GM12891 (cell line): ENCODE measurements around the gene SLC6A13.
"Not testable (repeated sequence)": the region's sequence is repeated elsewhere in the genome, so short reads cannot be mapped to it uniquely, and the experiment has no call there.

Source experiments
- DNase-seq: peaks from one replicate; pipeline ENCODE4 v3.0.0; 2011; ENCODE audit warnings: low spot score; ENCODE audit not compliant: insufficient read length
- FAIRE-seq: peaks from 2 replicates; lab custom pipeline; 2011; peaks lifted over from hg19 to GRCh38; lab: Jason Lieb, UNC
- PAX5 ChIP-seq: IDR thresholded peaks from 2 replicates; pipeline ENCODE4 v1.6.1; 2011; ENCODE audit warnings: low read length, moderate library complexity, mild to moderate bottlenecking; ENCODE audit not compliant: insufficient read depth, severe bottlenecking
- POLR2A ChIP-seq: IDR thresholded peaks from 2 replicates; pipeline ENCODE4 v1.6.1; 2011; ENCODE audit warnings: low read depth, low read length, control low read depth
- POLR2AphosphoS5 ChIP-seq: IDR thresholded peaks from 2 replicates; pipeline ENCODE4 v1.6.1; 2011; ENCODE audit warnings: low read depth, low read length, control low read depth
- POU2F2 ChIP-seq: IDR thresholded peaks from 2 replicates; pipeline ENCODE4 v1.6.1; 2011; ENCODE audit warnings: low read depth, mild to moderate bottlenecking, control low read depth, low read length, moderate library complexity
- SPI1 ChIP-seq: IDR thresholded peaks from 2 replicates; pipeline ENCODE4 v1.6.1; 2011; ENCODE audit warnings: low read depth, low read length, control low read depth
- TAF1 ChIP-seq: IDR thresholded peaks from 2 replicates; pipeline ENCODE4 v1.6.1; 2011; ENCODE audit warnings: low read depth, low read length, control low read depth

SLC6A13 gene

DNA sequence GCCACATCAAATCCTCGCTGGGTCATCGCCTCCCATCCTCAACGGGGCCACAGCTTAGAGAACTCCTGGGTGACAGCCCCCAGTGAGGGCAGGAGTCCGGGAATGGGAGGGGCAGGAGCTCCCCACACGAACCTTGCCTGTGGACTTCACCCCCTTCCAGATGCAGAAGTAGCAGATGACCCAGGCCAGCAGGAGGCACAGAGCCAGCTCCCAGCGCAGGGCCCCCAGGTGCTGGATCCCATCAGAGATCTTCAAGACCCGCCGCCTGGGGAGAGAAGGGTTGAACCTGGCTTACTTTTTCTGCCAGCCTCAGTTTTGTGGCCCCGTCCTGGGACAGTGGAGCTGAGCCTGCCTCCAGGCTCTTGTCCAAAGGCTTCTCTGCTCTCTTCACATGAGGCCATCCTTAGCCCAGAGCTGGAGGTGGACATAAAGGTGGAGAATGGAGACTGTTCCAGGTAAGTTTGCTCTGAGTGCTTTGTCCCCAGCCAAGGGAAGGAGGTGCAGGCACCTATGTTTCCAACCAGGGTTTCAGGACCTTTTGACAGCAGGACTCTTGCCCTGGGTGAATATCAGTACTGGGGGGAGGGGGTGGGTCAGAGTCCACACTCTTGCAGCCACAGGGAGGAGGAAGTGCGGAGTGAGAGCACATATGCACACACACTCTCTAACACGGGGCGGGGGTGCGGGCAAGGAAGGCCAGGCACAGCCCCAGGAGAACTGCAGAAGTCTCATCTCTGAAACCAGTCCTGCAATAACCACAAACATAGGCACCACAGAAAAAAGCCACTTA, 25.4 kb downstream of the SLC6A13 start:
- DNase-seq (no peak), FAIRE-seq (no peak)
- TF ChIP-seq SPI1, result no peak
- TF ChIP-seq TAF1, result no peak
- TF ChIP-seq POU2F2, result no peak
- no peak for TF ChIP-seq POLR2AphosphoS5
- TF ChIP-seq PAX5, result no peak
- TF ChIP-seq POLR2A, result no peak

DNA sequence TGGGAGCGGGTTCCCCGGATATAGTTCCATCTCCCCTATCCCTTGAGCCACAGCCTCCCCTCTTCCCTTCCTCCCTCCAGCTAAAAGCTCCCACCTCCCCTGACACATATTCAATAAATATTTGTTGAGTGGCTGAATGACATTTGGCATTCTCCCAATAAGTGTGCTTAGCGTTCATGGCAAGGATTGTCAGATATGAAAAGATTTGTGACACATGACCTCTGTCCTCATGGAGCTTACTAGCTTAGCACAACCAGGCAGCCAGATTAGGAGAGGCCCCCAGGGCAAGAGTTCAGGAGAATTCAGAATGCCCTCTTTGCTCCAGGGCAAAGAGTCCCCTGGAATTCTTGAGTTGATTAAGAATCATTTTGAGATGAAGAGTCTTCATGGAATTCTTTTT, 26.2 kb downstream of the SLC6A13 start:
- DNase-seq, result no peak
- TF ChIP-seq SPI1 (no peak), POU2F2 (no peak), PAX5 (no peak), TAF1 (no peak), POLR2AphosphoS5 (no peak), POLR2A (no peak)
- FAIRE-seq, result no peak

DNA sequence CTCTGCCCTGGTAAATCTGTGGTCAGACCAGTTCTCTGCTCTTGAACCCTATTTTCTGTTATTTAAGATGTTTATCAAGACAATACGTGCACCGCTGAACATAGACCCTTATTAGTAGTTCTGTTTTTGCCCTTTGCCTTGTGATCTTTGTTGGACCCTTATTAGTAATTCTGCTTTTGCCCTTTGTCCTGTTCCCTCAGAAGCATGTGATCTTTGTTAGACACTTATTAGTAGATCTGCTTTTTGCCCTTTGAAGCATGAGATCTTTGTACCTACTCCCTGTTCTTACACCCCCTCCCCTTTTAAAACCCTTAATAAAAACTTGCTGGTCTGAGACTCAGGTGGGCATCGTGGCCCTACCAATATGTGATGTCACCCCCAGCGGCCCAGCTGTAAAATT, 26.7 kb downstream of the SLC6A13 start:
- not testable (repeated sequence) for DNase-seq, FAIRE-seq

DNA sequence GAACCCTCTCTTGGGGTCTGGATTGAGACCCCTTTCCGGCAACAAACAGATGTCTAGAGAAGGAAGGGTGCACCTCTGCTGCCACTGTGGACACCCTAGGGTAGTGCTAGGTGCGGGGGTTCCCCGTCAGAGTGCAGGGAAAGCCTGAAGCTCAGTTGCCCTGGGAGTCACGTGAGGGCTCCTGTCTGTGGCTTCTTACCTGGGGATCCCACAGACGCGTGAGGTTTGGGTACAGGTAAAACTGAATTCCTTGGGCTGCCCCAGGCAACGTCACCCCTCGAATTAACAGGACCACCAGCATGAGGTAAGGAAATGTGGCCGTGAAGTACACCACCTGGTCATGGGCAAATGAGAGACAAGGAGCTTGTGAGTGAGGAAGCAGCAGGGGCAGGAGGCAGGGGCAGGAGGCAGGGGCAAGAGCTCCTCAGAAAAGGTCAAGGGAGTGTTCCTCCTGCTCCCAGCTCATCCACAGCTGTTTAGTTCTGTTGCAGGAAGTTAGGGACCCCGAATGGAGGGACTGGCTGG, 27.7 kb downstream of the SLC6A13 start:
- TF ChIP-seq POU2F2 (no peak), POLR2AphosphoS5 (no peak), SPI1 (no peak), PAX5 (no peak), POLR2A (no peak), TAF1 (no peak)
- FAIRE-seq (no peak), DNase-seq (no peak)

DNA sequence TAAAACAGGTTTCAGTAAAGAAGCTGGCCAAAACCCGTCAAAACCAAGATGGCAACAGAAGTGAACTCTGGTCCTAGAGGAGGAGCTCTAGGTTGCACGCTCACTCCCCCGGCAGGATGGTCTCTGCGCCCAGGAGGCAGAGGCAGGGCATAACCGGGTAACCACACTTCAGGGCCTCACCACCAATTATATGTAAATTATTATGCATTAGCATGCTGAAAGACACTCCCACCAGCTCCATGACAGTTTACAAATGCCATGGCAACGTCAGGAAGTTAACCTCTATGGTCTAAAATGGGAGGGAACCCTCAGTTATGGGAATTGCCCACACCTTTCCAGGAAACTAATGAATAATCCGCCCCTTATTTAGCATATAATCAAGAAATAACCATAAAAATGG, 28.6 kb downstream of the SLC6A13 start:
- FAIRE-seq, result no peak
- no peak for DNase-seq
- no peak for TF ChIP-seq POU2F2
- no peak for TF ChIP-seq POLR2A
- TF ChIP-seq PAX5, result no peak
- no peak for TF ChIP-seq POLR2AphosphoS5
- TF ChIP-seq TAF1, result no peak
- TF ChIP-seq SPI1, result no peak

DNA sequence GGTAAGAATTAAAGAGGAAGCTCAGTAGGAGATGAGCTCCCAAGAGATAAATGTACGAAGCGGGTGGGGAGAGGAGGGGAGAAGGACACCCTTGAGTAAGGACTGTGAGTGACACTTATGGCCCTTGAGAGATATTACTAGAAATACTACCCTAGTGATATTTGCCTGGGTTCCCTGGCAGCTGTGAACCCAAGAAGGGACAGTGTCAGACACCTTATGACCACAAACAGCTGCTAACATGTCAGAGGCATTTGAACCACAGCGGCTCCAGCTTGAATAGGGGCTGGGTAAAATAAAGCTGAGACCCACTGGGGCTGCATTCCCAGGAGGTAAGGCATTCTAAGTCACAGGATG, 29.0 kb downstream of the SLC6A13 start:
- FAIRE-seq, result no peak
- DNase-seq, result no peak
- TF ChIP-seq POU2F2 (no peak), PAX5 (no peak)

DNA sequence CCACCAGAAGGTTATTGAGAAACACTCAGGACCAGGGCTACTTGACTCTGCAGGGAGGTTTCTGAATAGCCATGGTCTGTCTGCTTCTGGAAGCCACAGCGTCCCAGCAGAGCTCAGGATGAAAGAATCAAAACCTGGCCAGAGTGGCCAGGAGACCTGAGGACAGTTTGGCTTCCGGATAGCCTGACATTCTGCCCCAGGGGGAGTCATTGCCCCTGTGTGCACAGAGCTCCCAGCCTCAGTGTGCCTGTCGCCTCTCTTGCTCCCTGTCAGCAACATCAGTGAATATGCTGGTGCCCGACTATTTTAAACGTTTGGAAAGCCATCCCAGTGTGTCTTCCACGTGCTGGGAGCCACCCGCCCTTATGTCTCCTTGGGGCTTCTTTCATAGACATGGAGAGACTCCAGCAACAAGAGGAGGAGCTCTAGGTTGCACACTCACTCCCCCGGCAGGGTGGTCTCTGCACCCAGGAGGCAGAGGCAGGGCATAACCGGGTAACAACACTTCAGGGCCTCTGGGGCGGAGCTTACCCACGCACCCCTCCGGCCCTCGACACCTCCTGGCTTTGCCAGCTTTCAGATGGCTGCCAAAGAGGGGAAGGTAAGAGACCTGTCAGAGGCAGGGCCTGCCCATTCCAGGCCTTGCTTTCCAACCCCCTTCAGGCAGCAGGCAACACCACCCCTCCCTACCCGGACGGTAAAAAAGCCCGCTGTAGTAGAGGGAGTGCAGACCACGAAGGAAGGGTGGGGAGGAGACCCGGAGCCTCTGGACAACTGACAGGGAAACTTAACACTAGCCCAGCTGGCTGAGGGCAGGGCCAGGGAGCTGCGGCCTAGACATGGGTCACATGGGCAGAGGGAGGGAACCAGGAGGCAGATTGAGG, 29.7 kb downstream of the SLC6A13 start:
- TF ChIP-seq SPI1 (no peak), PAX5 (no peak), POLR2AphosphoS5 (no peak), POLR2A (no peak), POU2F2 (no peak), TAF1 (no peak)
- DNase-seq (no peak), FAIRE-seq (no peak)

DNA sequence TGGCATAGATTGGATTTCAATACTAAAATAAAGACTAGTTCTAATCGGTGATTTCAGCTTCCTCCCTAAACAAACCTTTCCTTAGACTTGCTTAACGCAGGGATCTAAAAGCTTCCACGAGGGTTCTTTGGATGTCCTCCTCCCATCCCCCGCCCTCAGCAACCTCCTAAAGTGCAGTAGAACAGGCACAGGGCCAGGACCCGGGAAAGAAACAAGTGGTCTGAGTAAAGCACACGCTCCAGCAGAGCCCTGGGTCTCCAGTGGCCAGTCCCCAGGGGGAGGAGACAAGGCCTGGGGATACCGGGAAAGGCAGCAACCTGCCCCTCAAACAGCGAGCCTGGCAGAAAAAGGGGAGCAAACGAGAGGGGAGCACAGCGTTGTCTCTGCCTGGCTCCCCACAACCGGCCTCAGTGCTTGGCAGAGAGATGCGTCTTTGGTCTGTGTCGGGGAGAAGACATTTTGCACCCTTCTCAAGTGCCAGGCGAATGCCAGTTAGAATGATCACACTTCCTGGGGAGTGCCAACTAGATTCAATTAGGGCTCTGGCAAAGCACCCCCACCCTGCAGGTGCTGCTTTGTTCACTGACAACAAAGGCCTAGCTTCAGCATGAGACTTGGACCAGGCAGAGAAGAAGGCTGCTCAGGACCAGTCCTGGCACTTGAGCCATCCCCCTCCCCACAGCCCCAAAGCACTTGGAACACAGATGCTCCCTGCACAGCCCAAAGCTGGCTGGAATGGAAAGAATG, 31.5 kb downstream of the SLC6A13 start:
- DNase-seq (no peak), FAIRE-seq (no peak)
- TF ChIP-seq POLR2AphosphoS5 (no peak), SPI1 (no peak), TAF1 (no peak), POU2F2 (no peak), POLR2A (no peak), PAX5 (no peak)
